ENCODE data around the gene RGS3. TPM values are rescaled to one million over a fixed set of nuclear protein-coding genes. Genes with fewer than 3 reads are reported as not detected.

Gene RGS3
- total and polyA plus RNA-seq, 2 of the 13 experiments (the other 11 are each of a cell fraction or from before 2014, with no cell fraction given) = 17.1 to 28.8 TPM

GRCh38 chr9:113558632-113559502 lies 95.3 kb downstream of the RGS3 start (continued):
- TF ChIP-seq HDAC2 (CRISPR knock-in tag; IDR thresholded peaks at IDR 0.05) (peak; percentile 58; the same call in 1 of the 2 replicates), ZZZ3 (CRISPR knock-in tag; IDR thresholded peaks at IDR 0.05; ENCODE audit: borderline replicate concordance) (no peak), ZNF281 (CRISPR knock-in tag; IDR thresholded peaks at IDR 0.05; ENCODE audit: borderline replicate concordance) (peak; percentile 6; the same call in 1 of the 2 replicates), SETDB1 (CRISPR knock-in tag; IDR thresholded peaks at IDR 0.05; ENCODE audit: borderline replicate concordance) (no peak), TAF1 (CRISPR knock-in tag; IDR thresholded peaks at IDR 0.05) (no peak), NBN (conservative IDR thresholded peaks at IDR 0.05) (no peak), ZBTB34 (CRISPR knock-in tag; IDR thresholded peaks at IDR 0.05) (0 out of 2 replicates have a peak, but pooled peaks have one; percentile 13), ZNF614 (CRISPR knock-in tag; IDR thresholded peaks at IDR 0.05; ENCODE audit: borderline replicate concordance) (peak; percentile 82; the same call in 1 of the 2 replicates), NFRKB (IDR thresholded peaks at IDR 0.05) (no peak), PHF20 (CRISPR knock-in tag; IDR thresholded peaks at IDR 0.05) (peak; percentile 32; the same call in 1 of the 2 replicates), ZNF619 (CRISPR knock-in tag; IDR thresholded peaks at IDR 0.05) (no peak), NFYB (CRISPR knock-in tag; IDR thresholded peaks at IDR 0.05) (no peak), ASH2L (IDR thresholded peaks at IDR 0.05; ENCODE audit: insufficient read length, low read depth, low read length) (peak; percentile 60), ZSCAN9 (CRISPR knock-in tag; IDR thresholded peaks at IDR 0.05; ENCODE audit: borderline replicate concordance) (peak; percentile 80; the same call in 1 of the 2 replicates), ZNF335 (CRISPR knock-in tag; IDR thresholded peaks at IDR 0.05) (no peak), KLF6 (CRISPR knock-in tag; IDR thresholded peaks at IDR 0.05) (no peak), ZNF431 (CRISPR knock-in tag; IDR thresholded peaks at IDR 0.05; ENCODE audit: borderline replicate concordance, low read depth) (0 out of 2 replicates have a peak, but pooled peaks have one; percentile 29), ZNF333 (CRISPR knock-in tag; IDR thresholded peaks at IDR 0.05; ENCODE audit: borderline replicate concordance) (no peak), DMAP1 (CRISPR knock-in tag; IDR thresholded peaks at IDR 0.05) (peak; percentile 55; the same call in 1 of the 2 replicates), NFKB2 (CRISPR knock-in tag; IDR thresholded peaks at IDR 0.05; ENCODE audit: borderline replicate concordance) (no peak), ZNF609 (CRISPR knock-in tag; IDR thresholded peaks at IDR 0.05; ENCODE audit: borderline replicate concordance) (peak; percentile 67; the same call in 1 of the 2 replicates)
